ENCODE measurements around the gene PRR33.
A peak's percentile ranks its signal among the peaks of the same experiment; 100 is the strongest.

Gene PRR33

GRCh38 chr11:1915795-1916131 lies 24.1 kb upstream of the PRR33 start:
- H3K27ac ChIP-seq (ENCODE audit: low read depth in 2 of 2, low read length in 2 of 2) = no peak overlapping the region
- H3K36me3 ChIP-seq (ENCODE audit: control insufficient read depth in 2 of 2, insufficient read depth in 2 of 2, low read length in 2 of 2) = no peaks in the 10 kb centered on the region
- no peaks in the 10 kb centered on the region for H3K9me3 ChIP-seq (ENCODE audit: control insufficient read depth in 2 of 2, low read length in 2 of 2)
- H3K4me3 ChIP-seq (ENCODE audit: low read length in 2 of 2) = no peak overlapping the region
- no peaks in the 10 kb centered on the region for H3K4me1 ChIP-seq (ENCODE audit: control insufficient read depth in 2 of 2, insufficient read depth in 2 of 2, low read length in 2 of 2)
- no peak overlapping the region for H3K9ac ChIP-seq (ENCODE audit: low read depth in 1 of 2, low read length in 2 of 2)
- H3K27me3 ChIP-seq (ENCODE audit: control insufficient read depth in 2 of 2, insufficient read depth in 2 of 2, low read length in 2 of 2) = no peaks in the 10 kb centered on the region

DNA sequence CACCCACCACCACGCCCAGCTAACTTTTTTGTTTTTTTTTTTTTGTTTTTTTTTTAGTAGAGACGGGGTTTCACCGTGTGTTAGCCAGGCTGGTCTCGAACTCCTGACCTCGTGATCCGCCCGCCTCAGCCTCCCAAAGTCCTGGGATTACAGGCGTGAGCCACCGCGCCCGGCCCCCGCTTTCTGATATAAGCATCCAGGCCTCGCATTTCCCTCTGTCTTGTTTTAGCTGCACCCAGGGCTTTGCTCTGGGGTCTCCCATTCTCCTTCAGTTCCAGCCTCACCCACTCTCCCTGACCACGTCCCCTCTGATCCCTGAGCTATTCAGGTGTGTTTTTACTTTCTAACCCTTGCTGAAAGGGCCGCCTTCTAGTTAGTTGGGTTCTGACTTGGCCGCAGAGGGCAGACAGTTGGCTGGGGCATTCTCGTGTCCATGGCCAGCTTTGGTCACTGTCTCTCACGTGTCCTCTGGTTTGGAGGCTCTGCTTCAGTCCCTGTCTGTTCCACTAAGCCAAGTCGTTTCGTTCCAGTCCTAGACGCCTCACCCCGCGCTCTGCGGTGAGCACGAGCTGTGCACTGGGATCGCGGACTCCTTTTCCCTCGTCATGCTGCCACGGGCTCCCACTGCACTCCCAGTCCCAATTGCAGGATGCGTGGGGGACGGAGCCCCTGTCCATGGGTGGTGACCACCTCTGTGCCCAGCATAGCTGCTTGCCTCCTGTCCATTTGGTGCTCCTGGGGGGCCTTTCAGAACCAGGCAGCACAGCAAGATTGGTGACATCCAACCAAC lies 21.8 kb upstream of the PRR33 start:
- H3K4me1 ChIP-seq (ENCODE audit: control insufficient read depth in 2 of 2, insufficient read depth in 2 of 2, low read length in 2 of 2) = no peaks in the 10 kb centered on the region

GRCh38 chr11:1912289-1912878 lies 20.7 kb upstream of the PRR33 start:
- H3K4me1 ChIP-seq (ENCODE audit: control insufficient read depth in 2 of 2, insufficient read depth in 2 of 2, low read length in 2 of 2) = no peaks in the 10 kb centered on the region
- no peaks in the 10 kb centered on the region for H3K27me3 ChIP-seq (ENCODE audit: control insufficient read depth in 2 of 2, insufficient read depth in 2 of 2, low read length in 2 of 2)
- no peaks in the 10 kb centered on the region for H3K36me3 ChIP-seq (ENCODE audit: control insufficient read depth in 2 of 2, insufficient read depth in 2 of 2, low read length in 2 of 2)
- H3K27ac ChIP-seq (ENCODE audit: low read depth in 2 of 2, low read length in 2 of 2) = no peak overlapping the region
- no peaks in the 10 kb centered on the region for H3K9me3 ChIP-seq (ENCODE audit: control insufficient read depth in 2 of 2, low read length in 2 of 2)
- H3K9ac ChIP-seq (ENCODE audit: low read depth in 1 of 2, low read length in 2 of 2) = no peak overlapping the region
- no peak overlapping the region for H3K4me3 ChIP-seq (ENCODE audit: low read length in 2 of 2)

More for the DNA sequence above, 21.8 kb upstream of the PRR33 start:
- Histone ChIP-seq H3K9ac (ENCODE audit: low read depth in 1 of 2, low read length in 2 of 2) (no peak overlapping the region), H3K27ac (ENCODE audit: low read depth in 2 of 2, low read length in 2 of 2) (no peak overlapping the region), H3K4me3 (ENCODE audit: low read length in 2 of 2) (no peak overlapping the region), H3K36me3 (ENCODE audit: control insufficient read depth in 2 of 2, insufficient read depth in 2 of 2, low read length in 2 of 2) (no peaks in the 10 kb centered on the region), H3K27me3 (ENCODE audit: control insufficient read depth in 2 of 2, insufficient read depth in 2 of 2, low read length in 2 of 2) (no peaks in the 10 kb centered on the region), H3K9me3 (ENCODE audit: control insufficient read depth in 2 of 2, low read length in 2 of 2) (no peaks in the 10 kb centered on the region)

GRCh38 chr11:1909524-1909923 lies 17.8 kb upstream of the PRR33 start:
- Histone ChIP-seq H3K4me3 (ENCODE audit: low read length in 2 of 2) (no peak overlapping the region), H3K9ac (ENCODE audit: low read depth in 1 of 2, low read length in 2 of 2) (no peak overlapping the region), H3K4me1 (ENCODE audit: control insufficient read depth in 2 of 2, insufficient read depth in 2 of 2, low read length in 2 of 2) (no peaks in the 10 kb centered on the region), H3K27me3 (ENCODE audit: control insufficient read depth in 2 of 2, insufficient read depth in 2 of 2, low read length in 2 of 2) (no peaks in the 10 kb centered on the region), H3K36me3 (ENCODE audit: control insufficient read depth in 2 of 2, insufficient read depth in 2 of 2, low read length in 2 of 2) (no peaks in the 10 kb centered on the region), H3K9me3 (ENCODE audit: control insufficient read depth in 2 of 2, low read length in 2 of 2) (no peaks in the 10 kb centered on the region), H3K27ac (ENCODE audit: low read depth in 2 of 2, low read length in 2 of 2) (no peak overlapping the region)

DNA sequence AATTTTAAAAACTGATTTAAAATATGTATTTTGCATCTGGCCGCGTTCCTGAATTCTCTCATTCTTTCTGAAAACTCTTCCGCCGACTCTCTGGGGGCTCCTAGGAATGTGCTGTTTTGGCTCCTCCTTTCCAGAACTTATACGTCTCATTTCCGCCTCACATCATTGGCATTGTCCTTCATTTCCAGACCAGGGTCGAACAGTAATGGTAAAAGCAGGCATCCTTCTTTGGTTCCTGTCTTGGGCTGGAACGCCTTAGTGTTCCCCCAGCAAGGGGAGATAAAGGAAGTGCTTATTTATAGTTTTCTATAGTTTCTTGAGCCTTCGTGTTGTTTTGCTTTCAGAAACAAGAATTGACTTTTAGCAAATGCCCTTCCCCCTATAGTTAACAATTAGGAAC lies 16.9 kb upstream of the PRR33 start:
- no peaks in the 10 kb centered on the region for H3K9me3 ChIP-seq (ENCODE audit: control insufficient read depth in 2 of 2, low read length in 2 of 2)
- no peaks in the 10 kb centered on the region for H3K36me3 ChIP-seq (ENCODE audit: control insufficient read depth in 2 of 2, insufficient read depth in 2 of 2, low read length in 2 of 2)
- no peaks in the 10 kb centered on the region for H3K27me3 ChIP-seq (ENCODE audit: control insufficient read depth in 2 of 2, insufficient read depth in 2 of 2, low read length in 2 of 2)
- H3K4me1 ChIP-seq (ENCODE audit: control insufficient read depth in 2 of 2, insufficient read depth in 2 of 2, low read length in 2 of 2) = no peaks in the 10 kb centered on the region
- H3K4me3 ChIP-seq (ENCODE audit: low read length in 2 of 2) = no peak overlapping the region
- no peak overlapping the region for H3K27ac ChIP-seq (ENCODE audit: low read depth in 2 of 2, low read length in 2 of 2)
- H3K9ac ChIP-seq (ENCODE audit: low read depth in 1 of 2, low read length in 2 of 2) = no peak overlapping the region

GRCh38 chr11:1906611-1907423 lies 15.1 kb upstream of the PRR33 start:
- no peak overlapping the region for H3K27ac ChIP-seq (ENCODE audit: low read depth in 2 of 2, low read length in 2 of 2)
- H3K4me3 ChIP-seq (ENCODE audit: low read length in 2 of 2) = no peak overlapping the region
- no peak overlapping the region for H3K9ac ChIP-seq (ENCODE audit: low read depth in 1 of 2, low read length in 2 of 2)
- no peaks in the 10 kb centered on the region for H3K9me3 ChIP-seq (ENCODE audit: control insufficient read depth in 2 of 2, low read length in 2 of 2)
- no peaks in the 10 kb centered on the region for H3K27me3 ChIP-seq (ENCODE audit: control insufficient read depth in 2 of 2, insufficient read depth in 2 of 2, low read length in 2 of 2)
- H3K36me3 ChIP-seq (ENCODE audit: control insufficient read depth in 2 of 2, insufficient read depth in 2 of 2, low read length in 2 of 2) = no peaks in the 10 kb centered on the region
- H3K4me1 ChIP-seq (ENCODE audit: control insufficient read depth in 2 of 2, insufficient read depth in 2 of 2, low read length in 2 of 2) = no peaks in the 10 kb centered on the region

DNA sequence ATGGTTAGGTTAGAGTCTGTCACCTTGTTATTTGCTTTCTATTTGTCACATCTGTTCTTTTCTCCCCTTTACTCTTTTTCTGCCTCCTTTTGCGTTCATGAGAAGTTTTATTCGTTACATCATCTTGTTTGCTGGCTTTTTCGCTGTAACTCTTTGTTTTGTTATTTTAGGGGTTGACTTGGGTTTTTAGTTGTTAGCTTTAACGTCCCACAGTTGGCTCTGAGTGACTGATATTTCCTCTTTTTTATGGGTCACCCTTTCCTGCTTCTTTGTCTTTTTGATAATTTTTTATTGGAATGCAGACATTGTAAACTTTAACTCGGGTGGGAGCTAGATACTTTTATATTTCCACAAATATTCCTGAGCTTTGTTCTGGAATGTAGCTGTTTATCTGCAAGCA lies 14.5 kb upstream of the PRR33 start:
- H3K4me1 ChIP-seq (ENCODE audit: control insufficient read depth in 2 of 2, insufficient read depth in 2 of 2, low read length in 2 of 2) = no peaks in the 10 kb centered on the region
- H3K36me3 ChIP-seq (ENCODE audit: control insufficient read depth in 2 of 2, insufficient read depth in 2 of 2, low read length in 2 of 2) = no peaks in the 10 kb centered on the region
- no peak overlapping the region for H3K4me3 ChIP-seq (ENCODE audit: low read length in 2 of 2)
- no peaks in the 10 kb centered on the region for H3K9me3 ChIP-seq (ENCODE audit: control insufficient read depth in 2 of 2, low read length in 2 of 2)
- no peak overlapping the region for H3K27ac ChIP-seq (ENCODE audit: low read depth in 2 of 2, low read length in 2 of 2)
- H3K27me3 ChIP-seq (ENCODE audit: control insufficient read depth in 2 of 2, insufficient read depth in 2 of 2, low read length in 2 of 2) = no peaks in the 10 kb centered on the region
- H3K9ac ChIP-seq (ENCODE audit: low read depth in 1 of 2, low read length in 2 of 2) = no peak overlapping the region

DNA sequence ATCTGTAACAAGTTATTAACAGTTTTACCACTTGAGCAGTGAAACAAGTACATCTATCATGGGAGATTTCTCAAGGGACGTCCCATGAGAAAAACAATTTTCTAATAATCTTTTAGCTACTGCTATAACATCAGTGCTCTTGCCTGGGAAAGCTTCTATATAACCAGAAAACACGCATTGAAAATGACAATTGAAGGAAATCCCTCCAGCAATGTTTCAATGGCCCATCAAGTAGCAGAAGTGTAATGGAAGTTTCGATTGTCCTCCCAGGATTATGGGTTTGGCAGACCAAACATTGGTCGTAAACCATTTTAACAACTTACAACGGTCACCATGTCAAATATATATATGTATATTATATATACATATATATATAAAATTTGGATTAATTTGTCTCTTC lies 8.0 kb upstream of the PRR33 start:
- no peak overlapping the region for H3K27ac ChIP-seq (ENCODE audit: low read depth in 2 of 2, low read length in 2 of 2)
- H3K9me3 ChIP-seq (ENCODE audit: control insufficient read depth in 2 of 2, low read length in 2 of 2) = no peaks in the 10 kb centered on the region
- no peaks in the 10 kb centered on the region for H3K36me3 ChIP-seq (ENCODE audit: control insufficient read depth in 2 of 2, insufficient read depth in 2 of 2, low read length in 2 of 2)
- peaks cover 0 to 2% of the 10 kb centered on the region in 2 donors for H3K27me3 ChIP-seq (ENCODE audit: control insufficient read depth in 2 of 2, insufficient read depth in 2 of 2, low read length in 2 of 2)
- H3K4me1 ChIP-seq (ENCODE audit: control insufficient read depth in 2 of 2, insufficient read depth in 2 of 2, low read length in 2 of 2) = no peaks in the 10 kb centered on the region
- no peak overlapping the region for H3K9ac ChIP-seq (ENCODE audit: low read depth in 1 of 2, low read length in 2 of 2)
- no peak overlapping the region for H3K4me3 ChIP-seq (ENCODE audit: low read length in 2 of 2)

- no peak overlapping the region for H3K4me3 ChIP-seq (ENCODE audit: low read length in 2 of 2)
- peaks cover 0 to 2% of the 10 kb centered on the region in 2 donors for H3K27me3 ChIP-seq (ENCODE audit: control insufficient read depth in 2 of 2, insufficient read depth in 2 of 2, low read length in 2 of 2)
- H3K4me1 ChIP-seq (ENCODE audit: control insufficient read depth in 2 of 2, insufficient read depth in 2 of 2, low read length in 2 of 2) = no peaks in the 10 kb centered on the region
- no peaks in the 10 kb centered on the region for H3K36me3 ChIP-seq (ENCODE audit: control insufficient read depth in 2 of 2, insufficient read depth in 2 of 2, low read length in 2 of 2)
- H3K9ac ChIP-seq (ENCODE audit: low read depth in 1 of 2, low read length in 2 of 2) = no peak overlapping the region
- H3K27ac ChIP-seq (ENCODE audit: low read depth in 2 of 2, low read length in 2 of 2) = no peak overlapping the region
- H3K9me3 ChIP-seq (ENCODE audit: control insufficient read depth in 2 of 2, low read length in 2 of 2) = no peaks in the 10 kb centered on the region
These were observed 7.4 kb upstream of the PRR33 start for GRCh38 chr11:1899090-1899489.

DNA sequence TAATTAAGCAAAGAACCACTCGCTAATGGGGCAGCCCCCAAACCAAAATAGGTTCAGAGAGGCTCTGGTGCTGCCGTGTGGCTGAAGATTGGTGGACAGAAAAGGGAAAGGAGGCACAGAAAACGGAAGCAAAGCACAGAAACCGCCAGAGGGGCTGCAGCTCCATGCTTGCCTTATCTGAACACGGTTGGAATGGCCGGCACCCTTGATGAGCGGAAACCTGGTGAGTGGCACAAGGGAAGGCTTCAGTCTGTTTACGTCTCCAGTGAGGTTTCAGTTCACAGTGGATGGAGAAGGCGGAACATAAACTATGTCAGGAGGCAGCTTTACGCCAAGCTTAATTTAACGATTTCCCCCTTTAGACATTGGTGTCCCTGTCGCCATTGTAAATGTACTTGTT lies 5.2 kb upstream of the PRR33 start:
- Histone ChIP-seq H3K27ac (ENCODE audit: low read depth in 2 of 2, low read length in 2 of 2) (no peak overlapping the region), H3K36me3 (ENCODE audit: control insufficient read depth in 2 of 2, insufficient read depth in 2 of 2, low read length in 2 of 2) (no peaks in the 10 kb centered on the region), H3K4me3 (ENCODE audit: low read length in 2 of 2) (peak overlapping the region in 1 of 2 donors; percentile 54), H3K9ac (ENCODE audit: low read depth in 1 of 2, low read length in 2 of 2) (no peak overlapping the region), H3K9me3 (ENCODE audit: control insufficient read depth in 2 of 2, low read length in 2 of 2) (no peaks in the 10 kb centered on the region), H3K27me3 (ENCODE audit: control insufficient read depth in 2 of 2, insufficient read depth in 2 of 2, low read length in 2 of 2) (peaks cover 0 to 2% of the 10 kb centered on the region in 2 donors), H3K4me1 (ENCODE audit: control insufficient read depth in 2 of 2, insufficient read depth in 2 of 2, low read length in 2 of 2) (no peaks in the 10 kb centered on the region)

All from mucosa of rectum (tissue), 2 donors.